Endothelial cell of umbilical vein (primary cell): Measurements from ENCODE around the gene ANKRD40CL. TPM values are rescaled to one million over a fixed set of nuclear protein-coding genes. Genes with fewer than 3 reads are reported as not detected.

ENCODE experiments used
- BruUV-seq: library from RNA; stranded (reverse); fragments of 400-500 nt; replicated peaks from 2 replicates; lab custom pipeline; 2021; lab: Mats Ljungman, UMichigan
- CTCF ChIA-PET: fragments of 300-600, 350-600 bp; sonication (Branson Sonifier 250); formaldehyde crosslinking; loops from one replicate; lab custom pipeline; 2021; ENCODE audit warnings: antibody characterized with exemption, inconsistent platforms; lab: Charles Lee
- POLR2A ChIA-PET: fragments of 300-600, 350-600 bp; sonication (Branson Sonifier 250); formaldehyde crosslinking; loops from one replicate; lab custom pipeline; 2021; ENCODE audit warnings: antibody characterized with exemption, inconsistent platforms; lab: Charles Lee
- DNase-seq: peaks from one replicate; pipeline ENCODE4 v3.0.0-alpha.2; 2011; ENCODE audit warnings: low read depth, low spot score
- FAIRE-seq: peaks from 2 replicates; lab custom pipeline; 2011; peaks lifted over from hg19 to GRCh38; lab: Jason Lieb, UNC
- H2AFZ ChIP-seq: 2 replicates; pipeline ENCODE4 v1.6.0; 2012; ENCODE audit warnings: low read depth, low read length, control low read depth, inconsistent platforms
- H3K27ac ChIP-seq: 2 replicates; pipeline ENCODE4 v1.5.1; 2011; ENCODE audit warnings: low read depth, mild to moderate bottlenecking, control low read depth, low read length, moderate library complexity; ENCODE audit not compliant: insufficient read depth
- H3K27me3 ChIP-seq, 2 experiments: 2 replicates each; pipeline versions ENCODE4 v1.6.0 to v1.6.1; 2011; ENCODE audit warnings: low read length in 2 of 2, mixed read lengths in 1 of 2; ENCODE audit not compliant: control insufficient read depth in 2 of 2, insufficient read depth in 2 of 2
- H3K36me3 ChIP-seq, 2 experiments: 2 replicates in 1 of 2; 3 replicates in 1 of 2; pipeline ENCODE4 v1.5.1; 2011; ENCODE audit warnings: low read length in 2 of 2, mild to moderate bottlenecking in 1 of 2, moderate library complexity in 1 of 2; ENCODE audit not compliant: control insufficient read depth in 2 of 2, insufficient read depth in 2 of 2; ENCODE audit errors: extremely low read depth in 1 of 2
- H3K4me1 ChIP-seq: 3 replicates; pipeline ENCODE4 v1.5.1; 2011; ENCODE audit warnings: mild to moderate bottlenecking, low read length; ENCODE audit not compliant: control insufficient read depth, insufficient read depth; ENCODE audit errors: extremely low read depth
- H3K4me2 ChIP-seq: 2 replicates; pipeline ENCODE4 v1.6.1; 2011; ENCODE audit warnings: low read length, control low read depth, mixed read lengths; ENCODE audit not compliant: insufficient read depth
- H3K4me3 ChIP-seq, 3 experiments: fragments of 200-600 bp in 1 of 3; sonication (generic), shearing (Covaris generic) in 1 of 3; replicated peaks in 1 of 3; 2 replicates each; pipeline ENCODE4 v1.5.1; 2011 to 2016; ENCODE audit warnings: control low read depth in 3 of 3, low read length in 3 of 3, mild to moderate bottlenecking in 2 of 3, inconsistent platforms in 1 of 3, low read depth in 1 of 3, moderate library complexity in 1 of 3; ENCODE audit not compliant: insufficient read depth in 1 of 3
- H3K79me2 ChIP-seq: 2 replicates; pipeline ENCODE4 v1.6.0; 2012; ENCODE audit warnings: low read length, inconsistent platforms; ENCODE audit not compliant: control insufficient read depth, insufficient read depth
- H3K9ac ChIP-seq: replicated peaks from 2 replicates; pipeline ENCODE3; 2011; ENCODE audit warnings: low read length, control low read depth; ENCODE audit not compliant: insufficient read depth; ENCODE audit errors: extremely low read depth
- H3K9me1 ChIP-seq: replicated peaks from 3 replicates; pipeline ENCODE4 v1.6.0; 2011; ENCODE audit warnings: mild to moderate bottlenecking, low read length; ENCODE audit not compliant: control insufficient read depth, insufficient read depth; ENCODE audit errors: extremely low read depth
- H3K9me3 ChIP-seq: replicated peaks from 2 replicates; pipeline ENCODE4 v1.5.1; 2012; ENCODE audit warnings: low read length, inconsistent platforms; ENCODE audit not compliant: control insufficient read depth, insufficient read depth
- H4K20me1 ChIP-seq: replicated peaks from 2 replicates; pipeline ENCODE3; 2011; ENCODE audit warnings: mild to moderate bottlenecking, low read length; ENCODE audit not compliant: control insufficient read depth, insufficient read depth; ENCODE audit errors: extremely low read depth
- EZH2 ChIP-seq: IDR thresholded peaks from 2 replicates; pipeline ENCODE4 v1.6.1; 2012; ENCODE audit warnings: borderline replicate concordance, low read depth, mild to moderate bottlenecking, moderate library complexity, low read length, inconsistent platforms; ENCODE audit not compliant: severe bottlenecking
- FOS ChIP-seq: IDR thresholded peaks from 2 replicates; pipeline ENCODE4 v1.6.1; 2011; ENCODE audit warnings: mild to moderate bottlenecking, low read length, moderate library complexity, borderline replicate concordance; ENCODE audit not compliant: insufficient read depth
- GATA2 ChIP-seq: IDR thresholded peaks from 2 replicates; pipeline ENCODE4 v1.7.0; 2011; ENCODE audit warnings: low read depth, mild to moderate bottlenecking, moderate library complexity, mixed read lengths, low read length; ENCODE audit not compliant: insufficient read length, insufficient read depth
- JUN ChIP-seq: IDR thresholded peaks from 2 replicates; pipeline ENCODE4 v1.6.1; 2011; ENCODE audit warnings: borderline replicate concordance, low read depth; ENCODE audit not compliant: insufficient read length, insufficient read depth
- MYC ChIP-seq: IDR thresholded peaks from one replicate; pipeline ENCODE4 v1.6.1; 2011; ENCODE audit warnings: mild to moderate bottlenecking, low read depth, low read length
- POLR2A ChIP-seq: IDR thresholded peaks from 2 replicates; pipeline ENCODE4 v1.6.1; 2012; ENCODE audit warnings: low read depth, mild to moderate bottlenecking, control low read depth, low read length
- POLR2AphosphoS5 ChIP-seq: IDR thresholded peaks from 2 replicates; pipeline ENCODE4 v1.6.1; 2012; ENCODE audit warnings: low read depth, mild to moderate bottlenecking, control low read depth, low read length, moderate library complexity; ENCODE audit not compliant: insufficient read depth
- dilution Hi-C: fragments of 300-500 bp; cut with MboI; formaldehyde crosslinking; loops from one replicate; pipeline ENCODE4 v1.15.0; 2019; ENCODE audit warnings: low sequenced_read_pairs; ENCODE audit not compliant: extremely low pct_ligation_motif_present
- intact Hi-C: fragments of 100-400 bp; cut with micrococcal nuclease; formaldehyde crosslinking; loops from one replicate; pipeline ENCODE4 v1.10.0; 2022
- polyA plus RNA-seq, 4 experiments: library from polyadenylated mRNA; depleted of rRNA in 3 of 4; stranded (reverse) in 3 of 4; unstranded in 1 of 4; fragments of >200 nt; gene quantifications; 2 replicates each; pipeline versions ENCODE4 v1.2.1 to v1.2.3, GENCODE V29; 2011 to 2012; ENCODE audit warnings: missing spikeins in 1 of 4
- total RNA-seq: library from RNA; stranded (reverse); gene quantifications from 2 replicates; pipeline ENCODE4 v1.2.3, GENCODE V29; 2021
- TF ChIP-seq, protein P1 (sequence below): IDR thresholded peaks from 2 replicates; pipeline ENCODE4 v1.6.1; 2011; ENCODE audit not compliant: insufficient read depth, insufficient read length

ANKRD40CL gene
- total and polyA plus RNA-seq, 2 donors (not counting 3 experiments of a cell fraction or from before 2014, with no cell fraction given), result not detected

GRCh38 chr17:50774225-50774803 is 7.0 kb upstream of the ANKRD40CL start:
- no TSS peak for BruUV-seq
- FAIRE-seq (no peak), DNase-seq (no peak)
- no peaks in the 10 kb centered on the region for H3K79me2 ChIP-seq
- no peak overlapping the region for H3K4me2 ChIP-seq
- H3K9ac ChIP-seq, result no peak overlapping the region
- TF ChIP-seq MYC, result no peak
- TF ChIP-seq, protein P1, sequence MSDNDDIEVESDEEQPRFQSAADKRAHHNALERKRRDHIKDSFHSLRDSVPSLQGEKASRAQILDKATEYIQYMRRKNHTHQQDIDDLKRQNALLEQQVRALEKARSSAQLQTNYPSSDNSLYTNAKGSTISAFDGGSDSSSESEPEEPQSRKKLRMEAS, result no peak
- no peak for TF ChIP-seq POLR2A
- TF ChIP-seq POLR2AphosphoS5, result no peak
- TF ChIP-seq FOS, result no peak
- no peak overlapping the region for H2AFZ ChIP-seq
- H3K9me1 ChIP-seq, result no peaks in the 10 kb centered on the region
- dilution Hi-C loops (no loop called here), intact Hi-C loops (no loop called here)
- H3K9me3 ChIP-seq, result no peaks in the 10 kb centered on the region
- no peak overlapping the region for H3K27ac ChIP-seq
- no peaks in the 10 kb centered on the region for H3K4me1 ChIP-seq
- H4K20me1 ChIP-seq, result no peaks in the 10 kb centered on the region
- ChIA-PET POLR2A (no interaction called here), CTCF (interaction anchor here (2.0 kb wide), 1 partner anchor 9 kb away, joined by 14 read pairs; no protein-coding TSS in a partner anchor)
- H3K36me3 ChIP-seq, result no peaks in the 10 kb centered on the region
- no peak overlapping the region for H3K4me3 ChIP-seq
- no peaks in the 10 kb centered on the region for H3K27me3 ChIP-seq

DNA sequence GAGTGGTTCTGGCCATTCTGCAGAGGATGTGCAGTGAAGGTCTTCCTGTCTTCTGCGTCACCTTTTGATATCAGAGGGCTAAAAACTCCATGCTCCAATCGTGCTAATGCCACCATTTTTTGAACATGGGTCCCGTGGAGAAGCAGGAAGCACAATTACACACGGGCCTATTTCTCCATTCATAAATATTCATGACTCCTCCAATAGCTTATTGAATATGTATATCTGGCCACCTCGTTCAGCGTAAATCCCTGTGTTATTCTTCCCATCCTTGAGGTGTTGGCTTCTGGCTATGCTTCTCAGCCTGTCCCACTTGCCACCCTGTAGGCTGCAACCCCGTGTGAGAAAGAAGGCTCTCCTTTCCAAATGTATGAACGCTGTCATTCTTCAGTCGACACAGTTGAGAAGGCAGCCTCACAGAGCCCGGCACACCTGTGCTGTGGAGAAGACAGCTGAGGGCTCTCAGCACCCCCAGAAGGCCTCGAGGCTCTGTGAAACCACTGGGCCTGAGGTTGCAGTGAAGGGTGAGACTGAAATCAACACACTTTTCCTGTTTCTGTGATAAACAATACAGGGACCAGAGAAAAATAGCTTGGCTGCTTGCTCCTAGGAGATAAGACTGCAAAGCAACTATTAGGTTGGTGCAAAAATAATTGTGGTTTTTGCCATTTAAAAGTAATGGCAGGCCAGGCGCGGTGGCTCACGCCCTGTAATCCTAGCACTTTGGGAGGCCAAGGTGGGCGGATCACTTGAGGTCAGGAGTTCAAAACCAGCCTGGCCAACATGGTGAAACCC is 4.9 kb upstream of the ANKRD40CL start:
- Histone ChIP-seq H3K79me2 (no peaks in the 10 kb centered on the region), H3K27me3 (no peaks in the 10 kb centered on the region), H3K9me3 (no peaks in the 10 kb centered on the region), H3K9ac (no peak overlapping the region), H3K4me3 (no peak overlapping the region), H3K27ac (no peak overlapping the region), H4K20me1 (no peaks in the 10 kb centered on the region), H3K36me3 (no peaks in the 10 kb centered on the region), H3K4me2 (no peak overlapping the region), H2AFZ (no peak overlapping the region), H3K9me1 (no peaks in the 10 kb centered on the region), H3K4me1 (no peaks in the 10 kb centered on the region)
- no peak for TF ChIP-seq EZH2
- TF ChIP-seq MYC, result no peak
- TF ChIP-seq JUN, result no peak
- TF ChIP-seq, protein P1, result no peak
- TF ChIP-seq POLR2AphosphoS5, result no peak
- TF ChIP-seq GATA2, result no peak
- TF ChIP-seq FOS, result no peak
- no peak for TF ChIP-seq POLR2A
- intact Hi-C loops, result no loop called here
- ChIA-PET CTCF (interaction anchor here (1.3 to 2.0 kb wide), 2 partner anchors 11 kb away, joined by 4 to 14 read pairs; no protein-coding TSS in a partner anchor), POLR2A (no interaction called here)
- DNase-seq, result no peak
- FAIRE-seq, result no peak
- no TSS peak for BruUV-seq
- dilution Hi-C loops, result no loop called here
